ENCODE data around the gene FREM2.

The FREM2 gene

GRCh38 chr13:38900188-38900587 lies 213.3 kb downstream of the FREM2 start:
- Histone ChIP-seq H3K27ac (ENCODE audit: insufficient read depth, low read length, poor library complexity, severe bottlenecking) (no peak overlapping the region), H3K9me3 (ENCODE audit: control insufficient read depth, low read length) (no peaks in the 10 kb centered on the region), H3K4me1 (ENCODE audit: control insufficient read depth, insufficient read depth, low read length, poor library complexity, severe bottlenecking) (no peaks in the 10 kb centered on the region), H3K4me3 (ENCODE audit: insufficient read depth, low read depth, low read length, poor library complexity, severe bottlenecking) (no peak overlapping the region), H3K36me3 (ENCODE audit: control insufficient read depth, insufficient read depth, low read length) (no peaks in the 10 kb centered on the region), H3K27me3 (replicated peaks; ENCODE audit: control insufficient read depth, insufficient read depth, low read length, poor library complexity, severe bottlenecking) (no peaks in the 10 kb centered on the region)
- DNase-seq: no peak

GRCh38 chr13:38902551-38902950 lies 215.7 kb downstream of the FREM2 start:
- no peaks in the 10 kb centered on the region for H3K4me1 ChIP-seq (ENCODE audit: control insufficient read depth, insufficient read depth, low read length, poor library complexity, severe bottlenecking)
- H3K4me3 ChIP-seq (ENCODE audit: insufficient read depth, low read depth, low read length, poor library complexity, severe bottlenecking): no peak overlapping the region
- no peaks in the 10 kb centered on the region for H3K9me3 ChIP-seq (ENCODE audit: control insufficient read depth, low read length)
- no peaks in the 10 kb centered on the region for H3K36me3 ChIP-seq (ENCODE audit: control insufficient read depth, insufficient read depth, low read length)
- no peaks in the 10 kb centered on the region for H3K27me3 ChIP-seq (replicated peaks; ENCODE audit: control insufficient read depth, insufficient read depth, low read length, poor library complexity, severe bottlenecking)
- no peak overlapping the region for H3K27ac ChIP-seq (ENCODE audit: insufficient read depth, low read length, poor library complexity, severe bottlenecking)
- DNase-seq: no peak

- Histone ChIP-seq H3K27ac (ENCODE audit: insufficient read depth, low read length, poor library complexity, severe bottlenecking) (no peak overlapping the region), H3K4me1 (ENCODE audit: control insufficient read depth, insufficient read depth, low read length, poor library complexity, severe bottlenecking) (no peaks in the 10 kb centered on the region)
These were observed 218.2 kb downstream of the FREM2 start for GRCh38 chr13:38905081-38905480.

GRCh38 chr13:38905861-38906260 lies 219.0 kb downstream of the FREM2 start:
- Histone ChIP-seq H3K27ac (ENCODE audit: insufficient read depth, low read length, poor library complexity, severe bottlenecking) (no peak overlapping the region), H3K9me3 (ENCODE audit: control insufficient read depth, low read length) (no peaks in the 10 kb centered on the region), H3K4me1 (ENCODE audit: control insufficient read depth, insufficient read depth, low read length, poor library complexity, severe bottlenecking) (no peaks in the 10 kb centered on the region), H3K4me3 (ENCODE audit: insufficient read depth, low read depth, low read length, poor library complexity, severe bottlenecking) (no peak overlapping the region), H3K36me3 (ENCODE audit: control insufficient read depth, insufficient read depth, low read length) (no peaks in the 10 kb centered on the region), H3K27me3 (replicated peaks; ENCODE audit: control insufficient read depth, insufficient read depth, low read length, poor library complexity, severe bottlenecking) (no peaks in the 10 kb centered on the region)
- no peak for DNase-seq

More at GRCh38 chr13:38905081-38905480, 218.2 kb downstream of the FREM2 start:
- no peaks in the 10 kb centered on the region for H3K9me3 ChIP-seq (ENCODE audit: control insufficient read depth, low read length)
- H3K27me3 ChIP-seq (replicated peaks; ENCODE audit: control insufficient read depth, insufficient read depth, low read length, poor library complexity, severe bottlenecking): no peaks in the 10 kb centered on the region
- no peak overlapping the region for H3K4me3 ChIP-seq (ENCODE audit: insufficient read depth, low read depth, low read length, poor library complexity, severe bottlenecking)
- DNase-seq: no peak
- no peaks in the 10 kb centered on the region for H3K36me3 ChIP-seq (ENCODE audit: control insufficient read depth, insufficient read depth, low read length)

- no peaks in the 10 kb centered on the region for H3K9me3 ChIP-seq (ENCODE audit: control insufficient read depth, low read length)
- DNase-seq: no peak
- no peak overlapping the region for H3K4me3 ChIP-seq (ENCODE audit: insufficient read depth, low read depth, low read length, poor library complexity, severe bottlenecking)
- no peaks in the 10 kb centered on the region for H3K27me3 ChIP-seq (replicated peaks; ENCODE audit: control insufficient read depth, insufficient read depth, low read length, poor library complexity, severe bottlenecking)
- no peaks in the 10 kb centered on the region for H3K4me1 ChIP-seq (ENCODE audit: control insufficient read depth, insufficient read depth, low read length, poor library complexity, severe bottlenecking)
- H3K27ac ChIP-seq (ENCODE audit: insufficient read depth, low read length, poor library complexity, severe bottlenecking): no peak overlapping the region
- H3K36me3 ChIP-seq (ENCODE audit: control insufficient read depth, insufficient read depth, low read length): no peaks in the 10 kb centered on the region
These were observed 221.7 kb downstream of the FREM2 start for GRCh38 chr13:38908574-38908973.

GRCh38 chr13:38914070-38914469 lies 227.2 kb downstream of the FREM2 start:
- Histone ChIP-seq H3K27me3 (replicated peaks; ENCODE audit: control insufficient read depth, insufficient read depth, low read length, poor library complexity, severe bottlenecking) (no peaks in the 10 kb centered on the region), H3K27ac (ENCODE audit: insufficient read depth, low read length, poor library complexity, severe bottlenecking) (no peak overlapping the region), H3K36me3 (ENCODE audit: control insufficient read depth, insufficient read depth, low read length) (no peaks in the 10 kb centered on the region), H3K4me1 (ENCODE audit: control insufficient read depth, insufficient read depth, low read length, poor library complexity, severe bottlenecking) (no peaks in the 10 kb centered on the region), H3K4me3 (ENCODE audit: insufficient read depth, low read depth, low read length, poor library complexity, severe bottlenecking) (no peak overlapping the region), H3K9me3 (ENCODE audit: control insufficient read depth, low read length) (no peaks in the 10 kb centered on the region)
- no peak for DNase-seq

GRCh38 chr13:38921081-38921480 lies 234.2 kb downstream of the FREM2 start:
- H3K9me3 ChIP-seq (ENCODE audit: control insufficient read depth, low read length): no peaks in the 10 kb centered on the region
- H3K27me3 ChIP-seq (replicated peaks; ENCODE audit: control insufficient read depth, insufficient read depth, low read length, poor library complexity, severe bottlenecking): no peaks in the 10 kb centered on the region
- no peaks in the 10 kb centered on the region for H3K36me3 ChIP-seq (ENCODE audit: control insufficient read depth, insufficient read depth, low read length)
- no peak for DNase-seq
- H3K4me1 ChIP-seq (ENCODE audit: control insufficient read depth, insufficient read depth, low read length, poor library complexity, severe bottlenecking): no peaks in the 10 kb centered on the region
- no peak overlapping the region for H3K4me3 ChIP-seq (ENCODE audit: insufficient read depth, low read depth, low read length, poor library complexity, severe bottlenecking)
- H3K27ac ChIP-seq (ENCODE audit: insufficient read depth, low read length, poor library complexity, severe bottlenecking): no peak overlapping the region

- Histone ChIP-seq H3K4me1 (ENCODE audit: control insufficient read depth, insufficient read depth, low read length, poor library complexity, severe bottlenecking) (no peaks in the 10 kb centered on the region), H3K27ac (ENCODE audit: insufficient read depth, low read length, poor library complexity, severe bottlenecking) (no peak overlapping the region), H3K36me3 (ENCODE audit: control insufficient read depth, insufficient read depth, low read length) (no peaks in the 10 kb centered on the region), H3K4me3 (ENCODE audit: insufficient read depth, low read depth, low read length, poor library complexity, severe bottlenecking) (no peak overlapping the region), H3K9me3 (ENCODE audit: control insufficient read depth, low read length) (no peaks in the 10 kb centered on the region), H3K27me3 (replicated peaks; ENCODE audit: control insufficient read depth, insufficient read depth, low read length, poor library complexity, severe bottlenecking) (no peaks in the 10 kb centered on the region)
- no peak for DNase-seq
These were observed 235.3 kb downstream of the FREM2 start for GRCh38 chr13:38922170-38922569.

- Histone ChIP-seq H3K4me1 (ENCODE audit: control insufficient read depth, insufficient read depth, low read length, poor library complexity, severe bottlenecking) (no peaks in the 10 kb centered on the region), H3K9me3 (ENCODE audit: control insufficient read depth, low read length) (no peaks in the 10 kb centered on the region), H3K27me3 (replicated peaks; ENCODE audit: control insufficient read depth, insufficient read depth, low read length, poor library complexity, severe bottlenecking) (no peaks in the 10 kb centered on the region), H3K27ac (ENCODE audit: insufficient read depth, low read length, poor library complexity, severe bottlenecking) (no peak overlapping the region), H3K36me3 (ENCODE audit: control insufficient read depth, insufficient read depth, low read length) (no peaks in the 10 kb centered on the region), H3K4me3 (ENCODE audit: insufficient read depth, low read depth, low read length, poor library complexity, severe bottlenecking) (no peak overlapping the region)
- DNase-seq: no peak
These were observed 246.9 kb downstream of the FREM2 start for GRCh38 chr13:38933786-38934185.
